ENCODE measurements around the gene MARK4.

- TF ChIP-seq POLR2A (IDR thresholded peaks at IDR 0.05), result no peak
- TF ChIP-seq, protein P1, sequence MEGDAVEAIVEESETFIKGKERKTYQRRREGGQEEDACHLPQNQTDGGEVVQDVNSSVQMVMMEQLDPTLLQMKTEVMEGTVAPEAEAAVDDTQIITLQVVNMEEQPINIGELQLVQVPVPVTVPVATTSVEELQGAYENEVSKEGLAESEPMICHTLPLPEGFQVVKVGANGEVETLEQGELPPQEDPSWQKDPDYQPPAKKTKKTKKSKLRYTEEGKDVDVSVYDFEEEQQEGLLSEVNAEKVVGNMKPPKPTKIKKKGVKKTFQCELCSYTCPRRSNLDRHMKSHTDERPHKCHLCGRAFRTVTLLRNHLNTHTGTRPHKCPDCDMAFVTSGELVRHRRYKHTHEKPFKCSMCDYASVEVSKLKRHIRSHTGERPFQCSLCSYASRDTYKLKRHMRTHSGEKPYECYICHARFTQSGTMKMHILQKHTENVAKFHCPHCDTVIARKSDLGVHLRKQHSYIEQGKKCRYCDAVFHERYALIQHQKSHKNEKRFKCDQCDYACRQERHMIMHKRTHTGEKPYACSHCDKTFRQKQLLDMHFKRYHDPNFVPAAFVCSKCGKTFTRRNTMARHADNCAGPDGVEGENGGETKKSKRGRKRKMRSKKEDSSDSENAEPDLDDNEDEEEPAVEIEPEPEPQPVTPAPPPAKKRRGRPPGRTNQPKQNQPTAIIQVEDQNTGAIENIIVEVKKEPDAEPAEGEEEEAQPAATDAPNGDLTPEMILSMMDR (IDR thresholded peaks at IDR 0.05), result no peak
Observed at GRCh38 chr19:45249261-45250033, 1.6 kb upstream of the MARK4 start.

Data from lower leg skin (tissue), 3 donors.